Epithelial cell of proximal tubule (primary cell): Measurements from ENCODE around the gene APBB2. TPM values are rescaled to one million over a fixed set of nuclear protein-coding genes. Genes with fewer than 3 reads are reported as not detected.
"Not testable (repeated sequence)": the region's sequence is repeated elsewhere in the genome, so short reads cannot be mapped to it uniquely, and the experiment has no call there.

ENCODE experiments used
- DNase-seq: peaks from one replicate; pipeline ENCODE4 v3.0.0-alpha.2; 2011; ENCODE audit warnings: low read depth
- H3K4me3 ChIP-seq: 2 replicates; pipeline ENCODE4 v1.5.1; 2011; ENCODE audit warnings: low read depth, mild to moderate bottlenecking, low read length
- total RNA-seq: library from RNA; depleted of rRNA; stranded (reverse); fragments of >200 nt; gene quantifications from 2 replicates; pipeline ENCODE4 v1.2.3, GENCODE V29; 2015
- TF ChIP-seq, protein P1 (sequence below): conservative IDR thresholded peaks from 2 replicates; pipeline ENCODE4 v1.5.1; 2012; ENCODE audit warnings: low read depth, mild to moderate bottlenecking, low read length

APBB2 gene
- total RNA-seq, 1 donor from 2014 or later: 27.9 TPM

DNA sequence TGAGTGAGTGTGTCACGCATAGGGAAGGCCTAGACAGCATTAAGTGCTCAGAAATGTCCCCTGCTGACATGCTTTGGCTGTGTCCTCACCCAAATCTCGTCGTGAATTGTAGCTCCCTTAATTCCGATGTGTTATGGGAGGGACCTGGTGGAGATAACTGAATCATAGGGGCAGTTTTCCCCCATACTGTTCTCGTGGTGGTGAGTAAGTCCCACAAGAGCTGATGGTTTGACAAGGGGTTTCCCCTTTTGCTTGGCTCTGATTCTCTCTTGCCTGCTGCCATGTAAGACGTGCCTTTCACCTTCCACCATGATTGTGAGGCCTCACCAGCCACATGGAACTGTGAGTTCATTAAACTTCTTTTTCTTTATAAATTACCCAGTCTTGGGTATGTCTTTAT, 386.6 kb downstream of the APBB2 start:
- H3K4me3 ChIP-seq: no peak overlapping the region
- TF ChIP-seq, protein P1, sequence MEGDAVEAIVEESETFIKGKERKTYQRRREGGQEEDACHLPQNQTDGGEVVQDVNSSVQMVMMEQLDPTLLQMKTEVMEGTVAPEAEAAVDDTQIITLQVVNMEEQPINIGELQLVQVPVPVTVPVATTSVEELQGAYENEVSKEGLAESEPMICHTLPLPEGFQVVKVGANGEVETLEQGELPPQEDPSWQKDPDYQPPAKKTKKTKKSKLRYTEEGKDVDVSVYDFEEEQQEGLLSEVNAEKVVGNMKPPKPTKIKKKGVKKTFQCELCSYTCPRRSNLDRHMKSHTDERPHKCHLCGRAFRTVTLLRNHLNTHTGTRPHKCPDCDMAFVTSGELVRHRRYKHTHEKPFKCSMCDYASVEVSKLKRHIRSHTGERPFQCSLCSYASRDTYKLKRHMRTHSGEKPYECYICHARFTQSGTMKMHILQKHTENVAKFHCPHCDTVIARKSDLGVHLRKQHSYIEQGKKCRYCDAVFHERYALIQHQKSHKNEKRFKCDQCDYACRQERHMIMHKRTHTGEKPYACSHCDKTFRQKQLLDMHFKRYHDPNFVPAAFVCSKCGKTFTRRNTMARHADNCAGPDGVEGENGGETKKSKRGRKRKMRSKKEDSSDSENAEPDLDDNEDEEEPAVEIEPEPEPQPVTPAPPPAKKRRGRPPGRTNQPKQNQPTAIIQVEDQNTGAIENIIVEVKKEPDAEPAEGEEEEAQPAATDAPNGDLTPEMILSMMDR: no peak
- DNase-seq: no peak

GRCh38 chr4:40826821-40827220, 387.5 kb downstream of the APBB2 start:
- no peak for DNase-seq
- H3K4me3 ChIP-seq: no peak overlapping the region
- TF ChIP-seq, protein P1: no peak

- no peak for DNase-seq
- TF ChIP-seq, protein P1: no peak
- H3K4me3 ChIP-seq: no peak overlapping the region
These were observed 389.1 kb downstream of the APBB2 start for GRCh38 chr4:40825014-40825838.

GRCh38 chr4:40822420-40823166, 391.7 kb downstream of the APBB2 start:
- TF ChIP-seq, protein P1: no peak
- no peak overlapping the region for H3K4me3 ChIP-seq
- DNase-seq: no peak

- no peak for DNase-seq
- TF ChIP-seq, protein P1: no peak
- no peak overlapping the region for H3K4me3 ChIP-seq
These were observed 394.2 kb downstream of the APBB2 start for GRCh38 chr4:40820101-40820500.

GRCh38 chr4:40817157-40817556, 397.2 kb downstream of the APBB2 start:
- not testable (repeated sequence) for H3K4me3 ChIP-seq, DNase-seq

- TF ChIP-seq, protein P1: no peak
- H3K4me3 ChIP-seq: no peak overlapping the region
- DNase-seq: no peak
These were observed 401.5 kb downstream of the APBB2 start for GRCh38 chr4:40812856-40813255.
